Prostate gland (tissue), 2 donors: Measurements from ENCODE around the gene CTDP1. TPM values are rescaled to one million over a fixed set of nuclear protein-coding genes. Genes with fewer than 3 reads are reported as not detected.

ENCODE experiments used
- DNase-seq: peaks from one replicate; pipeline ENCODE4 v3.0.0-alpha.2; 2019; ENCODE audit warnings: low spot score
- H3K27ac ChIP-seq, 2 donors: fragments of 200-600 bp; sonication (generic); 2 replicates each; pipeline ENCODE4 v1.5.1; 2017 to 2019
- H3K27me3 ChIP-seq: fragments of 200-600 bp; sonication (generic); replicated peaks from 2 replicates; pipeline ENCODE4 v1.5.1; 2019; ENCODE audit not compliant: insufficient read depth
- H3K36me3 ChIP-seq, 2 donors: fragments of 200-600 bp; sonication (generic); 1 replicate in 1 of 2; 2 replicates in 1 of 2; pipeline versions ENCODE4 v1.5.1 to v1.8.1; 2017 to 2019
- H3K4me1 ChIP-seq: fragments of 200-600 bp; sonication (generic); replicated peaks from 2 replicates; pipeline ENCODE4 v1.5.1; 2019
- H3K4me3 ChIP-seq, 2 donors: fragments of 200-600 bp; sonication (generic); 2 replicates each; pipeline ENCODE4 v1.5.1; 2017 to 2019
- H3K9me3 ChIP-seq: fragments of 200-600 bp; sonication (generic); 2 replicates; pipeline ENCODE4 v1.5.1; 2017
- CTCF ChIP-seq, 4 experiments: fragments of 200-600 bp in 2 of 4; fragments of 450-650 bp in 2 of 4; sonication (generic) in 2 of 4; IDR thresholded peaks; 1 replicate in 3 of 4; 2 replicates in 1 of 4; pipeline ENCODE4 v1.5.1; 2016 to 2019; ENCODE audit warnings: antibody characterized with exemption in 4 of 4, mild to moderate bottlenecking in 2 of 4, moderate library complexity in 2 of 4
- POLR2A ChIP-seq: fragments of 450-650 bp; IDR thresholded peaks from one replicate; pipeline ENCODE4 v1.6.1; 2016; ENCODE audit warnings: antibody characterized with exemption, mild to moderate bottlenecking
- POLR2AphosphoS5 ChIP-seq: sonication (generic); formaldehyde crosslinking; IDR thresholded peaks from one replicate; pipeline ENCODE4 v1.6.1; 2017; ENCODE audit warnings: antibody characterized with exemption
- WGBS: methylation state at CpG from one replicate; pipeline ENCODE4 v1.1.5; 2018; 5-methylcytosine and 5-hydroxymethylcytosine counted together
- intact Hi-C: fragments of 100-400 bp; cut with DNase I; formaldehyde crosslinking; loops from one replicate; pipeline ENCODE4 v1.14.2; 2022
- total RNA-seq, 2 donors: library from RNA; depleted of rRNA; stranded (reverse); fragments of >200 nt; gene quantifications; one replicate each; pipeline ENCODE4 v1.1.0, GENCODE V29; 2016

Gene CTDP1
- total RNA-seq, 2 donors from 2014 or later = 23.0 to 33.6 TPM

- peak; percentile 38 for DNase-seq
- 11% methylated on average over 22 of the region's 22 CpGs for WGBS
- no peaks in the 10 kb centered on the region for H3K9me3 ChIP-seq
- H3K27me3 ChIP-seq = no peaks in the 10 kb centered on the region
- H3K36me3 ChIP-seq = no peaks in the 10 kb centered on the region
- no peak for TF ChIP-seq POLR2A
- TF ChIP-seq POLR2AphosphoS5 = no peak
- TF ChIP-seq CTCF (IDR thresholded peaks at IDR 0.05) = peak; percentile 84 to 92 (median 91)
- H3K4me1 ChIP-seq = no peaks in the 10 kb centered on the region
- no peak overlapping the region for H3K4me3 ChIP-seq
- intact Hi-C loops = loop anchor here (2.0 kb wide), 1 partner anchor 265 kb away; no protein-coding TSS in a partner anchor
- no peak overlapping the region for H3K27ac ChIP-seq
Measured at GRCh38 chr18:79644006-79644665, 35.5 kb upstream of the CTDP1 start.

GRCh38 chr18:79644666-79645057, 34.9 kb upstream of the CTDP1 start:
- WGBS = 61% methylated on average over 9 of the region's 9 CpGs
- no peak overlapping the region for H3K4me3 ChIP-seq
- intact Hi-C loops = loop anchor here (2.0 kb wide), 1 partner anchor 266 kb away; no protein-coding TSS in a partner anchor
- H3K27ac ChIP-seq = no peak overlapping the region
- H3K36me3 ChIP-seq = no peaks in the 10 kb centered on the region
- no peaks in the 10 kb centered on the region for H3K27me3 ChIP-seq
- no peaks in the 10 kb centered on the region for H3K9me3 ChIP-seq
- TF ChIP-seq POLR2A (no peak), POLR2AphosphoS5 (no peak), CTCF (IDR thresholded peaks at IDR 0.05) (no peak)
- H3K4me1 ChIP-seq = no peaks in the 10 kb centered on the region
- no peak for DNase-seq

GRCh38 chr18:79645291-79645983, 34.2 kb upstream of the CTDP1 start:
- no peak overlapping the region for H3K27ac ChIP-seq
- no peak for DNase-seq
- no peaks in the 10 kb centered on the region for H3K27me3 ChIP-seq
- no peaks in the 10 kb centered on the region for H3K36me3 ChIP-seq
- TF ChIP-seq POLR2AphosphoS5 (no peak), CTCF (IDR thresholded peaks at IDR 0.05) (no peak), POLR2A (no peak)
- H3K4me1 ChIP-seq = no peaks in the 10 kb centered on the region
- no peak overlapping the region for H3K4me3 ChIP-seq
- WGBS = 87% methylated on average over 21 of the region's 21 CpGs
- H3K9me3 ChIP-seq = no peaks in the 10 kb centered on the region
- intact Hi-C loops = loop anchor here (2.0 kb wide), 1 partner anchor 267 kb away; no protein-coding TSS in a partner anchor

GRCh38 chr18:79647307-79647706, 32.3 kb upstream of the CTDP1 start:
- Histone ChIP-seq H3K27me3 (no peaks in the 10 kb centered on the region), H3K36me3 (no peaks in the 10 kb centered on the region), H3K27ac (no peak overlapping the region), H3K4me1 (no peaks in the 10 kb centered on the region), H3K9me3 (no peaks in the 10 kb centered on the region), H3K4me3 (no peak overlapping the region)
- intact Hi-C loops = no loop called here
- no peak for DNase-seq
- TF ChIP-seq POLR2A = no peak
- no peak for TF ChIP-seq POLR2AphosphoS5
- no peak for TF ChIP-seq CTCF (IDR thresholded peaks at IDR 0.05)
- 0% methylated on average over 1 of the region's 1 CpG for WGBS
